ENCODE results near the gene AGFG2.

The AGFG2 gene

DNA sequence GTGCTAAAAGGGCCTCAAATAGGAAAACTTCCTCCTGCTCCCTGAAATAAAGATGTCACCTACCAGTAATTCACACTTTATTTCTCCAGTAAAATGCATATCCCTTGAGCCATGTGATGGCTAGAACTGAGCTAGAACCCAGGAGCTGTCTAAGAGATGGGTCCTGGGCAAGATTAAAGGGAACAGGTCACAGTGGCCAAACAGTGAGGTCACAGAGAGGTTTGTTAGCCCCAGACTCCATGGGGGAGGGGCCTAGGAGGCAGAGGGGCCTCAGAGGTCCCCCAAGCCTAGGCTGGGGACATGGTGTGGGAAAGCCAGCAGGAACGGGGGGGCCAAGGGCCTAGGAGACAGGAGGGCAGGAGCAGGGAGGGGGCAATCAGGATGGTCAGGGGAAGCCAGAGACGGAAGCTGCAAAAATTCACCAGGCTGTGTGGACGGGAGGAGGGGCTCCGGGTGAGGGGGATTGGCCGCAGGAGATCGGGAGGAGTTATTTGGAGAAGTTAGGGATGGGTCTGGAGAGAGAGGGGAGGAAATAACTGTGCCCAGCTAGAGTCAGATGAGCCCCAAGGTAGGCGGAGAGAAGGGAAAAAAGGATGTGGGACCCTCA is 50.4 kb downstream of the AGFG2 start:
- in situ Hi-C loops (cut with HindIII; ENCODE audit: low sequenced_read_pairs) = no loop called here
- TF ChIP-seq, protein P1, sequence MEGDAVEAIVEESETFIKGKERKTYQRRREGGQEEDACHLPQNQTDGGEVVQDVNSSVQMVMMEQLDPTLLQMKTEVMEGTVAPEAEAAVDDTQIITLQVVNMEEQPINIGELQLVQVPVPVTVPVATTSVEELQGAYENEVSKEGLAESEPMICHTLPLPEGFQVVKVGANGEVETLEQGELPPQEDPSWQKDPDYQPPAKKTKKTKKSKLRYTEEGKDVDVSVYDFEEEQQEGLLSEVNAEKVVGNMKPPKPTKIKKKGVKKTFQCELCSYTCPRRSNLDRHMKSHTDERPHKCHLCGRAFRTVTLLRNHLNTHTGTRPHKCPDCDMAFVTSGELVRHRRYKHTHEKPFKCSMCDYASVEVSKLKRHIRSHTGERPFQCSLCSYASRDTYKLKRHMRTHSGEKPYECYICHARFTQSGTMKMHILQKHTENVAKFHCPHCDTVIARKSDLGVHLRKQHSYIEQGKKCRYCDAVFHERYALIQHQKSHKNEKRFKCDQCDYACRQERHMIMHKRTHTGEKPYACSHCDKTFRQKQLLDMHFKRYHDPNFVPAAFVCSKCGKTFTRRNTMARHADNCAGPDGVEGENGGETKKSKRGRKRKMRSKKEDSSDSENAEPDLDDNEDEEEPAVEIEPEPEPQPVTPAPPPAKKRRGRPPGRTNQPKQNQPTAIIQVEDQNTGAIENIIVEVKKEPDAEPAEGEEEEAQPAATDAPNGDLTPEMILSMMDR (IDR thresholded peaks at IDR 0.05; ENCODE audit: low read depth, low read length) = no peak

GRCh38 chr7:100590077-100590737 is 51.2 kb downstream of the AGFG2 start:
- no peak overlapping the region for H3K4me3 ChIP-seq (ENCODE audit: low read depth, low read length)
- TF ChIP-seq, protein P1 (IDR thresholded peaks at IDR 0.05; ENCODE audit: low read depth, low read length) = no peak
- in situ Hi-C loops (cut with HindIII; ENCODE audit: low sequenced_read_pairs) = no loop called here
- no peak for DNase-seq (ENCODE audit: low read depth, low spot score)

More for the DNA sequence above, 50.4 kb downstream of the AGFG2 start:
- DNase-seq (ENCODE audit: low read depth, low spot score) = no peak
- no peak overlapping the region for H3K4me3 ChIP-seq (ENCODE audit: low read depth, low read length)

DNA sequence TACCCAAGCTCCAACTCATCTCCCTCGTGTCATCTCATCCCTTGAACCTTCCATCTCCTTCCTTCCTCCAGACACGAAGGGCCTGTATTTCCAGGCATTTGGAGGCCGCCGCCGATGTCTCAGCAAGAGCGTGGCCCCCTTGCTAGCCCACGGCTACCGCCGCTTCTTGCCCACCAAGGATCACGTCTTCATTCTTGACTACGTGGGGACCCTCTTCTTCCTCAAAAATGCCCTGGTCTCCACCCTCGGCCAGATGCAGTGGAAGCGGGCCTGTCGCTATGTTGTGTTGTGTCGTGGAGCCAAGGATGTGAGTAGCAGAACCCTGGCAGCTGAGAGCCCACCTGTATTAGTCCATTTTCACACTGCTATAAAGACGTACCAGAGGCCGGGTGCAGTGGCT is 52.6 kb downstream of the AGFG2 start:
- TF ChIP-seq, protein P1 (IDR thresholded peaks at IDR 0.05; ENCODE audit: low read depth, low read length) = no peak
- no peak overlapping the region for H3K4me3 ChIP-seq (ENCODE audit: low read depth, low read length)
- in situ Hi-C loops (cut with HindIII; ENCODE audit: low sequenced_read_pairs) = no loop called here
- DNase-seq (ENCODE audit: low read depth, low spot score) = no peak

DNA sequence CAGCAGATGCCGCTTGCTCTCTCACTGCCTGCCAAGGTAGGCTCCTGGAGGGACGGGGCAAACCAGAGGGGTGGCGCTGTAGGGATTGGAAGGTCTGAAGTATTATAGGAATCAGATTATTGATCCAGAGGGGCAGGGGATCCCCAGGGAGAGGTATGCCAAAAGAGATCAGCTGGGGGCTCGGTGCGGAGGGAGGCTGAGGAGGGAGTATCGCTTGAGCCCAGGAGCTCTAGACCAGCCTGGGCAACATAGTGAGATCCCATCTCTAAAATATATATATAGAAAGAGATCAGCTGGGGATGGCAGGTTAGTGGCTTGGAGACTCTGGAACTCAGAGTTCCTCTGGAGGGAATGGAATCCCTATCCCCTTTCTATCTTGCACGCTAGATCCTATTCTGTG is 56.2 kb downstream of the AGFG2 start:
- TF ChIP-seq, protein P1 (IDR thresholded peaks at IDR 0.05; ENCODE audit: low read depth, low read length) = no peak
- DNase-seq (ENCODE audit: low read depth, low spot score) = no peak
- in situ Hi-C loops (cut with HindIII; ENCODE audit: low sequenced_read_pairs) = no loop called here
- H3K4me3 ChIP-seq (ENCODE audit: low read depth, low read length) = no peak overlapping the region

DNA sequence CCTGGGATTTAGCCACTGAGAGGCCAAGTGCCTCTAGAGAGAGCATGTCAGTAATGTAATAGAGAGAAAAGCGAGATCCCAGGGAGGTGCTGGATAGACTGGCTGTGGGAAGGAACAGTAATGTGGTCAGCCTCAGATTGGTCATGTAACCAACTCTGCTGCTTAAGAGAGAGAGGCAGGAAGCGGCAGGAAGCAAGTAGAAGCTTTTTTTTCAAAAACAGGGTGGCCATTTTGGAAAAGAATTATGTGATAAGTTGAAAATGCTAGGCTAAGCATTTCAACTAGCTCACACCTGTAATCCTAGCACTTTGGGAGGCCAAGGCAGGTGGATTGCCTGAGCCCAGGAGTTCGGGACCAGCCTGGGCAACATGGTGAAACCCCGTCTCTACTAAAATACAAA is 59.4 kb downstream of the AGFG2 start:
- DNase-seq (ENCODE audit: low read depth, low spot score) = peak; percentile 32
- in situ Hi-C loops (cut with HindIII; ENCODE audit: low sequenced_read_pairs) = no loop called here
- TF ChIP-seq, protein P1 (IDR thresholded peaks at IDR 0.05; ENCODE audit: low read depth, low read length) = no peak
- no peak overlapping the region for H3K4me3 ChIP-seq (ENCODE audit: low read depth, low read length)

GRCh38 chr7:100599911-100600729 is 61.1 kb downstream of the AGFG2 start:
- in situ Hi-C loops (cut with HindIII; ENCODE audit: low sequenced_read_pairs) = no loop called here
- H3K4me3 ChIP-seq (ENCODE audit: low read depth, low read length) = no peak overlapping the region
- DNase-seq (ENCODE audit: low read depth, low spot score) = no peak
- TF ChIP-seq, protein P1 (IDR thresholded peaks at IDR 0.05; ENCODE audit: low read depth, low read length) = no peak

Data from astrocyte of the spinal cord (primary cell).